Right atrium auricular region (tissue), 2 donors: ENCODE data around the gene GRAMD4. TPM values are rescaled to one million over a fixed set of nuclear protein-coding genes. Genes with fewer than 3 reads are reported as not detected.

ENCODE experiments used
- DNase-seq: peaks from one replicate; pipeline ENCODE4 v3.0.0-alpha.2; 2019; ENCODE audit warnings: low spot score
- H3K27ac ChIP-seq, 2 donors: fragments of 200-600 bp; sonication (generic); 1 replicate in 1 of 2; 2 replicates in 1 of 2; pipeline ENCODE4 v1.5.1; 2016 to 2019
- H3K27me3 ChIP-seq, 2 donors: fragments of 200-600 bp; sonication (generic); one replicate each; pipeline versions ENCODE4 v1.5.1 to v1.6.0; 2017 to 2019
- H3K36me3 ChIP-seq: fragments of 200-600 bp; sonication (generic); one replicate; pipeline ENCODE4 v1.5.1; 2016
- H3K4me1 ChIP-seq, 2 donors: fragments of 200-600 bp; sonication (generic); one replicate each; pipeline versions ENCODE4 v1.5.1 to v1.6.0; 2017 to 2019
- H3K4me3 ChIP-seq, 2 donors: fragments of 200-600 bp; sonication (generic); 1 replicate in 1 of 2; 2 replicates in 1 of 2; pipeline ENCODE4 v1.5.1; 2017 to 2019; ENCODE audit warnings: mild to moderate bottlenecking in 1 of 2, moderate library complexity in 1 of 2
- H3K9me3 ChIP-seq, 2 donors: fragments of 200-600 bp; sonication (generic); one replicate each; pipeline ENCODE4 v1.5.1; 2019
- CTCF ChIP-seq, 2 donors: fragments of 200-600 bp; sonication (generic); IDR thresholded peaks; one replicate each; pipeline ENCODE4 v1.5.1; 2019; ENCODE audit warnings: antibody characterized with exemption in 2 of 2
- total RNA-seq, 2 donors: library from RNA; depleted of rRNA; stranded (reverse); fragments of >200 nt; gene quantifications; one replicate each; pipeline ENCODE4 v1.1.0, GENCODE V29; 2016

GRAMD4 gene
- total RNA-seq, 2 donors from 2014 or later, result 29.1 to 31.6 TPM

GRCh38 chr22:46662226-46662625 lies 42.0 kb downstream of the GRAMD4 start:
- peaks cover 61% of the 10 kb centered on the region for H3K36me3 ChIP-seq
- no peaks in the 10 kb centered on the region for H3K27me3 ChIP-seq
- DNase-seq, result no peak
- peaks cover 0 to 32% of the 10 kb centered on the region in 2 donors for H3K4me1 ChIP-seq
- peak overlapping the region; percentile 75 to 84 for H3K27ac ChIP-seq
- no peaks in the 10 kb centered on the region for H3K9me3 ChIP-seq
- H3K4me3 ChIP-seq, result no peak overlapping the region
- no peak for TF ChIP-seq CTCF (IDR thresholded peaks at IDR 0.05)

- DNase-seq, result no peak
- Histone ChIP-seq H3K4me3 (no peak overlapping the region), H3K27me3 (no peaks in the 10 kb centered on the region), H3K36me3 (peaks cover 69% of the 10 kb centered on the region), H3K4me1 (peaks cover 0 to 32% of the 10 kb centered on the region in 2 donors), H3K9me3 (no peaks in the 10 kb centered on the region), H3K27ac (peak overlapping the region in 1 of 2 donors; percentile 84)
- no peak for TF ChIP-seq CTCF (IDR thresholded peaks at IDR 0.05)
These were observed 42.8 kb downstream of the GRAMD4 start for GRCh38 chr22:46663001-46663400.

GRCh38 chr22:46663436-46664100 lies 43.4 kb downstream of the GRAMD4 start:
- Histone ChIP-seq H3K9me3 (no peaks in the 10 kb centered on the region), H3K27ac (peak overlapping the region in 1 of 2 donors; percentile 84), H3K4me3 (no peak overlapping the region), H3K4me1 (peaks cover 0 to 28% of the 10 kb centered on the region in 2 donors), H3K36me3 (peaks cover 71% of the 10 kb centered on the region), H3K27me3 (no peaks in the 10 kb centered on the region)
- DNase-seq, result no peak
- TF ChIP-seq CTCF (IDR thresholded peaks at IDR 0.05), result no peak

GRCh38 chr22:46664301-46664855 lies 44.2 kb downstream of the GRAMD4 start:
- DNase-seq, result no peak
- peaks cover 0 to 24% of the 10 kb centered on the region in 2 donors for H3K4me1 ChIP-seq
- no peaks in the 10 kb centered on the region for H3K9me3 ChIP-seq
- no peak overlapping the region for H3K27ac ChIP-seq
- TF ChIP-seq CTCF (IDR thresholded peaks at IDR 0.05), result no peak
- no peaks in the 10 kb centered on the region for H3K27me3 ChIP-seq
- H3K4me3 ChIP-seq, result no peak overlapping the region
- H3K36me3 ChIP-seq, result peaks cover 70% of the 10 kb centered on the region

- H3K36me3 ChIP-seq, result peaks cover 68% of the 10 kb centered on the region
These were observed 45.0 kb downstream of the GRAMD4 start for GRCh38 chr22:46665151-46665695.

More at GRCh38 chr22:46665151-46665695, 45.0 kb downstream of the GRAMD4 start:
- H3K4me1 ChIP-seq, result peaks cover 0 to 22% of the 10 kb centered on the region in 2 donors
- H3K27ac ChIP-seq, result no peak overlapping the region
- no peaks in the 10 kb centered on the region for H3K9me3 ChIP-seq
- H3K27me3 ChIP-seq, result no peaks in the 10 kb centered on the region
- H3K4me3 ChIP-seq, result no peak overlapping the region
- no peak for TF ChIP-seq CTCF (IDR thresholded peaks at IDR 0.05)
- no peak for DNase-seq
